WTC11 (cell line): ENCODE results near the gene ABCA3. TPM values are rescaled to one million over a fixed set of nuclear protein-coding genes. Genes with fewer than 3 reads are reported as not detected.

Source experiments
- ATAC-seq: fragments of 200-7000 bp; cut with Tn5 transposase; 2 replicates; pipeline ENCODE4 v1.10.0; 2021; ENCODE audit warnings: mild to moderate bottlenecking, moderate library complexity
- CTCF ChIA-PET: fragments of 300-600 bp; sonication (Branson Sonifier 250); formaldehyde crosslinking; loops from one replicate; lab custom pipeline; 2021; ENCODE audit warnings: antibody characterized with exemption; lab: Charles Lee
- POLR2A ChIA-PET: fragments of 350-600 bp; sonication (Branson Sonifier 250); formaldehyde crosslinking; loops from one replicate; lab custom pipeline; 2021; ENCODE audit warnings: antibody characterized with exemption; lab: Charles Lee
- DNase-seq: peaks from one replicate; pipeline ENCODE4 v3.0.0; 2021; ENCODE audit warnings: low spot score
- H3K27ac Mint-ChIP-seq: 2 replicates; pipeline ENCODE4 v1.8.0; 2021; ENCODE audit warnings: mixed read lengths
- H3K27me3 Mint-ChIP-seq: 2 replicates; pipeline ENCODE4 v1.8.0; 2021; ENCODE audit warnings: low read depth, mild to moderate bottlenecking, moderate library complexity, mixed read lengths
- H3K36me3 Mint-ChIP-seq: 2 replicates; pipeline ENCODE4 v1.8.0; 2021; ENCODE audit warnings: mixed read lengths
- H3K4me1 Mint-ChIP-seq: 2 replicates; pipeline ENCODE4 v1.8.0; 2022; ENCODE audit warnings: mixed read lengths
- H3K4me3 Mint-ChIP-seq: 2 replicates; pipeline ENCODE4 v1.8.0; 2021; ENCODE audit warnings: mild to moderate bottlenecking, moderate library complexity, mixed read lengths
- H3K9me3 Mint-ChIP-seq: 2 replicates; pipeline ENCODE4 v1.8.0; 2021; ENCODE audit warnings: mixed read lengths
- AFF4 ChIP-seq: sonication (generic); formaldehyde crosslinking; IDR thresholded peaks from 2 replicates; pipeline ENCODE4 v1.8.1; 2023; ENCODE audit warnings: mild to moderate bottlenecking, missing genetic modification reagents, borderline replicate concordance
- ATF1 ChIP-seq: sonication (generic); formaldehyde crosslinking; IDR thresholded peaks from 2 replicates; pipeline ENCODE4 v1.8.1; 2023; ENCODE audit warnings: mild to moderate bottlenecking, moderate library complexity, missing genetic modification reagents
- ATF2 ChIP-seq: sonication (generic); formaldehyde crosslinking; IDR thresholded peaks from 2 replicates; pipeline ENCODE4 v1.8.1; 2022; ENCODE audit warnings: low read depth, missing genetic modification reagents, borderline replicate concordance
- E2F1 ChIP-seq: sonication (generic); formaldehyde crosslinking; IDR thresholded peaks from 2 replicates; pipeline ENCODE4 v1.8.0; 2022; ENCODE audit warnings: mild to moderate bottlenecking, missing genetic modification reagents
- EMX1 ChIP-seq: fragments of 250-450 bp; sonication (Bioruptor Pico); IDR thresholded peaks from 2 replicates; pipeline ENCODE4 v1.8.0; 2021; ENCODE audit warnings: mild to moderate bottlenecking
- GABPB1 ChIP-seq: sonication (generic); formaldehyde crosslinking; IDR thresholded peaks from 2 replicates; pipeline ENCODE4 v1.8.1; 2023; ENCODE audit warnings: mild to moderate bottlenecking, missing genetic modification reagents
- SOX15 ChIP-seq: fragments of 250-450 bp; sonication (Bioruptor Pico); IDR thresholded peaks from 2 replicates; pipeline ENCODE4 v1.9.0; 2021; ENCODE audit warnings: mild to moderate bottlenecking
- STAT6 ChIP-seq: sonication (generic); formaldehyde crosslinking; conservative IDR thresholded peaks from 2 replicates; pipeline ENCODE4 v1.8.1; 2023; ENCODE audit warnings: mild to moderate bottlenecking, low read depth, missing genetic modification reagents, moderate library complexity
- ZBTB21 ChIP-seq: sonication (generic); formaldehyde crosslinking; IDR thresholded peaks from 2 replicates; pipeline ENCODE4 v1.8.1; 2023; ENCODE audit warnings: mild to moderate bottlenecking, missing genetic modification reagents, borderline replicate concordance
- ZNF121 ChIP-seq: sonication (generic); formaldehyde crosslinking; IDR thresholded peaks from 2 replicates; pipeline ENCODE4 v1.8.0; 2023; ENCODE audit warnings: missing genetic modification reagents
- ZNF138 ChIP-seq: sonication (generic); formaldehyde crosslinking; conservative IDR thresholded peaks from 2 replicates; pipeline ENCODE4 v1.8.1; 2022; ENCODE audit warnings: mild to moderate bottlenecking, moderate library complexity, missing genetic modification reagents
- total RNA-seq: library from RNA; stranded (reverse); gene quantifications from 3 replicates; pipeline ENCODE4 v1.2.3, GENCODE V29; 2021
- TF ChIP-seq, protein P1 (sequence below): sonication (generic); formaldehyde crosslinking; IDR thresholded peaks from 2 replicates; pipeline ENCODE4 v1.8.0; 2022; ENCODE audit warnings: mild to moderate bottlenecking, missing genetic modification reagents
- TF ChIP-seq, protein P2 (sequence below): sonication (generic); formaldehyde crosslinking; IDR thresholded peaks from 2 replicates; pipeline ENCODE4 v1.8.0; 2023; ENCODE audit warnings: missing genetic modification reagents, mild to moderate bottlenecking, borderline replicate concordance

The ABCA3 gene
- total RNA-seq, 1 experiment from 2014 or later = 12.1 TPM

DNA sequence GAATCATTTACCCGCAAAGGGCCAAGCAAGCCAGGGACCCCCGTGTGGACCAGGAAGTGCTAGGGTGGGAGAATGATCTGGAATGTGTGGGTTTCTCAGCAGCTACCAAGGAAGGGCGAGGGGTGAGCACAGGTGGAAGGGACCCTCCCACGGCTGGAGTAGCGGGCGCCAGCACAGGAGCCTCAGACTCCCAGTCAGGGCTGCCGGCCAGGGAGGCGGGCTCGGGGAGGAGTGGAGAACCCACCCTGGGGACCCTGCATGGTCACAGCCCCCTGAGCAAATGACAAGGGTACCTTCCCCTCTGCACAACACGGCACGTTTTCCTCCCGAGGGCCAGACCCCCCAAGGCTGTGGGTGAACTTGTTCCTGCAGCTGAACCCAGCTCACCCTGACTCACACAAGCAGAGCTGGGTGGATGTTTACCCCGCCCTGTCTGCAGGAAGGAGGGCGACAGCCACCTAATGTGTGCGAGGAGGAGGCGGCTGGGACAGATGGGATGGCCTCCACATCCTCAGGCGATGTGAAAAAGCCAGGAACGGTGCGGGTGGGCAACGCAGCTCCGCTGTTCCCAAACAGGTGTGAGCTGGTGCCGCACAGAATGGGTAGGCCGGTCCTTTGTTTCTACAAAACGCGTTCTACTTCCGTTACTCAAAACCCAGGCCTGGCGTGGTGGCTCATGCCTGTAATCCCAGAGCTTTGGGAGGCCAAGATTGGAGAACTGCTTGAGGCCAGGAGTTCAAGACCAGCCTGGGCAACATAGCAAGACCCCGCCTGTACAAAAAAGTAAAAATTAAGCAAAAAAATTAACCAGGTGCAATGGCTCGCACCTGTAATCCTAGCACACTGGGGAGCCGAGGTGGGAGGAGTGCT lies 95.4 kb downstream of the ABCA3 start:
- no peak for ATAC-seq
- POLR2A ChIA-PET = interaction anchor here (1.0 kb wide), 1 partner anchor 508 kb away, joined by 3 read pairs; no protein-coding TSS in a partner anchor
- no peaks in the 10 kb centered on the region for H3K9me3 Mint-ChIP-seq
- H3K36me3 Mint-ChIP-seq = peaks cover 35% of the 10 kb centered on the region
- H3K27ac Mint-ChIP-seq = no peak overlapping the region
- no peak for TF ChIP-seq GABPB1
- no peak for TF ChIP-seq AFF4 (CRISPR knock-in tag)
- peak; percentile 36; the same call in 1 of the 2 replicates for TF ChIP-seq ZNF121 (CRISPR knock-in tag)
- TF ChIP-seq, protein P1, sequence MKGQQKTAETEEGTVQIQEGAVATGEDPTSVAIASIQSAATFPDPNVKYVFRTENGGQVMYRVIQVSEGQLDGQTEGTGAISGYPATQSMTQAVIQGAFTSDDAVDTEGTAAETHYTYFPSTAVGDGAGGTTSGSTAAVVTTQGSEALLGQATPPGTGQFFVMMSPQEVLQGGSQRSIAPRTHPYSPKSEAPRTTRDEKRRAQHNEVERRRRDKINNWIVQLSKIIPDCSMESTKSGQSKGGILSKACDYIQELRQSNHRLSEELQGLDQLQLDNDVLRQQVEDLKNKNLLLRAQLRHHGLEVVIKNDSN (CRISPR knock-in tag) = no peak
- TF ChIP-seq ATF2 (CRISPR knock-in tag) = no peak
- TF ChIP-seq, all 79 proteins: peak for 1
- no peak for DNase-seq
- Mint-ChIP-seq H3K4me3 (no peak overlapping the region), H3K4me1 (no peaks in the 10 kb centered on the region), H3K27me3 (no peaks in the 10 kb centered on the region)
- CTCF ChIA-PET = interaction anchor here (1.0 to 1.5 kb wide), 2 partner anchors 51 to 256 kb away, joined by 3 to 6 read pairs; no protein-coding TSS in a partner anchor

GRCh38 chr16:2244301-2244700 lies 96.2 kb downstream of the ABCA3 start:
- H3K9me3 Mint-ChIP-seq = no peaks in the 10 kb centered on the region
- no peak for TF ChIP-seq ZNF138 (CRISPR knock-in tag)
- TF ChIP-seq EMX1 (CRISPR knock-in tag) = no peak
- no peak for TF ChIP-seq ATF1
- no peak for TF ChIP-seq STAT6 (CRISPR knock-in tag)
- no peak for TF ChIP-seq ZBTB21 (CRISPR knock-in tag)
- TF ChIP-seq E2F1 = no peak
- TF ChIP-seq, protein P1 (CRISPR knock-in tag) = no peak
- TF ChIP-seq SOX15 = no peak
- TF ChIP-seq, protein P2, sequence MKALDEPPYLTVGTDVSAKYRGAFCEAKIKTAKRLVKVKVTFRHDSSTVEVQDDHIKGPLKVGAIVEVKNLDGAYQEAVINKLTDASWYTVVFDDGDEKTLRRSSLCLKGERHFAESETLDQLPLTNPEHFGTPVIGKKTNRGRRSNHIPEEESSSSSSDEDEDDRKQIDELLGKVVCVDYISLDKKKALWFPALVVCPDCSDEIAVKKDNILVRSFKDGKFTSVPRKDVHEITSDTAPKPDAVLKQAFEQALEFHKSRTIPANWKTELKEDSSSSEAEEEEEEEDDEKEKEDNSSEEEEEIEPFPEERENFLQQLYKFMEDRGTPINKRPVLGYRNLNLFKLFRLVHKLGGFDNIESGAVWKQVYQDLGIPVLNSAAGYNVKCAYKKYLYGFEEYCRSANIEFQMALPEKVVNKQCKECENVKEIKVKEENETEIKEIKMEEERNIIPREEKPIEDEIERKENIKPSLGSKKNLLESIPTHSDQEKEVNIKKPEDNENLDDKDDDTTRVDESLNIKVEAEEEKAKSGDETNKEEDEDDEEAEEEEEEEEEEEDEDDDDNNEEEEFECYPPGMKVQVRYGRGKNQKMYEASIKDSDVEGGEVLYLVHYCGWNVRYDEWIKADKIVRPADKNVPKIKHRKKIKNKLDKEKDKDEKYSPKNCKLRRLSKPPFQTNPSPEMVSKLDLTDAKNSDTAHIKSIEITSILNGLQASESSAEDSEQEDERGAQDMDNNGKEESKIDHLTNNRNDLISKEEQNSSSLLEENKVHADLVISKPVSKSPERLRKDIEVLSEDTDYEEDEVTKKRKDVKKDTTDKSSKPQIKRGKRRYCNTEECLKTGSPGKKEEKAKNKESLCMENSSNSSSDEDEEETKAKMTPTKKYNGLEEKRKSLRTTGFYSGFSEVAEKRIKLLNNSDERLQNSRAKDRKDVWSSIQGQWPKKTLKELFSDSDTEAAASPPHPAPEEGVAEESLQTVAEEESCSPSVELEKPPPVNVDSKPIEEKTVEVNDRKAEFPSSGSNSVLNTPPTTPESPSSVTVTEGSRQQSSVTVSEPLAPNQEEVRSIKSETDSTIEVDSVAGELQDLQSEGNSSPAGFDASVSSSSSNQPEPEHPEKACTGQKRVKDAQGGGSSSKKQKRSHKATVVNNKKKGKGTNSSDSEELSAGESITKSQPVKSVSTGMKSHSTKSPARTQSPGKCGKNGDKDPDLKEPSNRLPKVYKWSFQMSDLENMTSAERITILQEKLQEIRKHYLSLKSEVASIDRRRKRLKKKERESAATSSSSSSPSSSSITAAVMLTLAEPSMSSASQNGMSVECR (CRISPR knock-in tag) = no peak
- no peak overlapping the region for H3K27ac Mint-ChIP-seq
- ATAC-seq = peak; percentile 46
- H3K4me1 Mint-ChIP-seq = no peaks in the 10 kb centered on the region
- no peak overlapping the region for H3K4me3 Mint-ChIP-seq
- no peaks in the 10 kb centered on the region; the same call in 1 of the 2 replicates for H3K27me3 Mint-ChIP-seq
- H3K36me3 Mint-ChIP-seq = peaks cover 33% of the 10 kb centered on the region
- CTCF ChIA-PET = interaction anchor here (1.5 kb wide), 1 partner anchor 257 kb away, joined by 6 read pairs; no protein-coding TSS in a partner anchor
- peak; percentile 56 for DNase-seq
- POLR2A ChIA-PET = no interaction called here
